ENCODE measurements around the gene TOM1L2.

DNA sequence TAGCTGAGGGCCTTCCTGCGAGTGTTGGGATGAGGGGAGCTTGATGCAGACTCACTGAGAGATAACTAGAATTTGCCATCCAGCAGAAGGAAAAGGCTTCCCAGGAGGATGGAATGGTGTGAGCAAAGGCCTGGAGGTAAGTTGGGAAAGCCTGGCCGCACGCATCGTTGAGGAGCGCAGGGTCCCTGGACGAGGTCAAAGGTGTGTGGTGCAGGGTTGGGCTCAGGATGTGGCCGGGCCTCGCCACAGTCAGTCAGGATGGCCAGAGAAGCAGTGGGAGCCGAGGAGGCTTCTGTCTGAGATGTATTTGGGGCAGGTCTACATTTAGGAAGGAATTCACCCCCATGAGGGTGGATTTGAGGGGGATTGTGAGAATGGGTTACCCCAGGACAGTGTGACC, 16.9 kb upstream of the TOM1L2 start:
- TF ChIP-seq, protein P1, sequence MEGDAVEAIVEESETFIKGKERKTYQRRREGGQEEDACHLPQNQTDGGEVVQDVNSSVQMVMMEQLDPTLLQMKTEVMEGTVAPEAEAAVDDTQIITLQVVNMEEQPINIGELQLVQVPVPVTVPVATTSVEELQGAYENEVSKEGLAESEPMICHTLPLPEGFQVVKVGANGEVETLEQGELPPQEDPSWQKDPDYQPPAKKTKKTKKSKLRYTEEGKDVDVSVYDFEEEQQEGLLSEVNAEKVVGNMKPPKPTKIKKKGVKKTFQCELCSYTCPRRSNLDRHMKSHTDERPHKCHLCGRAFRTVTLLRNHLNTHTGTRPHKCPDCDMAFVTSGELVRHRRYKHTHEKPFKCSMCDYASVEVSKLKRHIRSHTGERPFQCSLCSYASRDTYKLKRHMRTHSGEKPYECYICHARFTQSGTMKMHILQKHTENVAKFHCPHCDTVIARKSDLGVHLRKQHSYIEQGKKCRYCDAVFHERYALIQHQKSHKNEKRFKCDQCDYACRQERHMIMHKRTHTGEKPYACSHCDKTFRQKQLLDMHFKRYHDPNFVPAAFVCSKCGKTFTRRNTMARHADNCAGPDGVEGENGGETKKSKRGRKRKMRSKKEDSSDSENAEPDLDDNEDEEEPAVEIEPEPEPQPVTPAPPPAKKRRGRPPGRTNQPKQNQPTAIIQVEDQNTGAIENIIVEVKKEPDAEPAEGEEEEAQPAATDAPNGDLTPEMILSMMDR (IDR thresholded peaks at IDR 0.05), result no peak
- no peak for TF ChIP-seq POLR2AphosphoS5 (IDR thresholded peaks at IDR 0.05; ENCODE audit: low read depth, low read length)
- TF ChIP-seq, protein P2, sequence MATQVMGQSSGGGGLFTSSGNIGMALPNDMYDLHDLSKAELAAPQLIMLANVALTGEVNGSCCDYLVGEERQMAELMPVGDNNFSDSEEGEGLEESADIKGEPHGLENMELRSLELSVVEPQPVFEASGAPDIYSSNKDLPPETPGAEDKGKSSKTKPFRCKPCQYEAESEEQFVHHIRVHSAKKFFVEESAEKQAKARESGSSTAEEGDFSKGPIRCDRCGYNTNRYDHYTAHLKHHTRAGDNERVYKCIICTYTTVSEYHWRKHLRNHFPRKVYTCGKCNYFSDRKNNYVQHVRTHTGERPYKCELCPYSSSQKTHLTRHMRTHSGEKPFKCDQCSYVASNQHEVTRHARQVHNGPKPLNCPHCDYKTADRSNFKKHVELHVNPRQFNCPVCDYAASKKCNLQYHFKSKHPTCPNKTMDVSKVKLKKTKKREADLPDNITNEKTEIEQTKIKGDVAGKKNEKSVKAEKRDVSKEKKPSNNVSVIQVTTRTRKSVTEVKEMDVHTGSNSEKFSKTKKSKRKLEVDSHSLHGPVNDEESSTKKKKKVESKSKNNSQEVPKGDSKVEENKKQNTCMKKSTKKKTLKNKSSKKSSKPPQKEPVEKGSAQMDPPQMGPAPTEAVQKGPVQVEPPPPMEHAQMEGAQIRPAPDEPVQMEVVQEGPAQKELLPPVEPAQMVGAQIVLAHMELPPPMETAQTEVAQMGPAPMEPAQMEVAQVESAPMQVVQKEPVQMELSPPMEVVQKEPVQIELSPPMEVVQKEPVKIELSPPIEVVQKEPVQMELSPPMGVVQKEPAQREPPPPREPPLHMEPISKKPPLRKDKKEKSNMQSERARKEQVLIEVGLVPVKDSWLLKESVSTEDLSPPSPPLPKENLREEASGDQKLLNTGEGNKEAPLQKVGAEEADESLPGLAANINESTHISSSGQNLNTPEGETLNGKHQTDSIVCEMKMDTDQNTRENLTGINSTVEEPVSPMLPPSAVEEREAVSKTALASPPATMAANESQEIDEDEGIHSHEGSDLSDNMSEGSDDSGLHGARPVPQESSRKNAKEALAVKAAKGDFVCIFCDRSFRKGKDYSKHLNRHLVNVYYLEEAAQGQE (IDR thresholded peaks at IDR 0.05; ENCODE audit: insufficient read depth in 1 of 2, low read depth in 2 of 2, low read length in 1 of 2), result no peak
- TF ChIP-seq SIN3A (IDR thresholded peaks at IDR 0.05; ENCODE audit: borderline replicate concordance, insufficient read depth, low read depth, low read length), result no peak
- TF ChIP-seq TCF7L2 (IDR thresholded peaks at IDR 0.05; ENCODE audit: low read depth, low read length), result no peak

Data from Panc1 (cell line).